ENCODE measurements around the gene DCXR.

The DCXR gene

DNA sequence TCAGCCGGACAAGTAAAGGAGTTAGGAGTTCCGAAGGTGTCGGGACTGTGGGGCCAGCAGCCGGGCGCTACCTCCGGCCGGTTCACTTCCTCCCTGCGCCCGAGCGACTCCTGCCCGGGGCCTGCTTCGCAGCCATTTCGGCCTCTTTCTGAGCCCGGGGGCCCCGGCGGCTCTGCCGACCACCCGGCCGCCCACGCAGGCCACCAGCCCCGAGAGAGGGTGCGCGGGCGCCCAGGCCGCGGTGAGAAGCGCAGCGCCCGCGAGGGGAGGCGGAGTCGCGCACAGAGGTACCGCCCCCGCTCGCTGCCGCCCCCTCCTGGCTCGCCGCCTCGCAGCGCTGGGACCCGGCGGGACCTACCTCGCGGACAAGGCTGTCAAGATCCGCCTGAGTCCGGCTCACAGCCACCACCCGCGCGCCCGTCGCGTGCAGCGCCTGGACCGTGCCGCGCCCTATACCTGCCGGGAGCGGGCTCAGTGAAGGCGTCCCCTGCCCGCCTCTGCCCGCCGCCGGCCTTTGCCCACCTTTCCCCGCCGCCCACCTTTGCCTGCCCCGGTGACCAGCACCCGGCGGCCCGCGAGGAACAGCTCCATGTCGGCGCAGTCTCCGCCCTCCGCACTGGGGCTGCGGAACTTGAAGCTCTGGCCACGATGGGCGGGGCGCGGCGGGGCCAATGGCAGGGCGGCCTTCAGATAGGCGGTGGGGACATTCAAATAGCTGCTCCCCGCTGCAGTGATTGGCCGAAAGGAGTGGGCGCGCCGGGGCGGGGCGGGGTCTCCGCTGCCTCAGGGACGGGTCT lies at the start of gene DCXR:
DCXR (minus strand) TSS at position 606 of the 797 bp plus-strand sequence; CDS start at position 591, 15 bp downstream.
- DNase-seq (ENCODE audit: low read depth in 2 of 2), result peak; percentile 80 to 92

DNA sequence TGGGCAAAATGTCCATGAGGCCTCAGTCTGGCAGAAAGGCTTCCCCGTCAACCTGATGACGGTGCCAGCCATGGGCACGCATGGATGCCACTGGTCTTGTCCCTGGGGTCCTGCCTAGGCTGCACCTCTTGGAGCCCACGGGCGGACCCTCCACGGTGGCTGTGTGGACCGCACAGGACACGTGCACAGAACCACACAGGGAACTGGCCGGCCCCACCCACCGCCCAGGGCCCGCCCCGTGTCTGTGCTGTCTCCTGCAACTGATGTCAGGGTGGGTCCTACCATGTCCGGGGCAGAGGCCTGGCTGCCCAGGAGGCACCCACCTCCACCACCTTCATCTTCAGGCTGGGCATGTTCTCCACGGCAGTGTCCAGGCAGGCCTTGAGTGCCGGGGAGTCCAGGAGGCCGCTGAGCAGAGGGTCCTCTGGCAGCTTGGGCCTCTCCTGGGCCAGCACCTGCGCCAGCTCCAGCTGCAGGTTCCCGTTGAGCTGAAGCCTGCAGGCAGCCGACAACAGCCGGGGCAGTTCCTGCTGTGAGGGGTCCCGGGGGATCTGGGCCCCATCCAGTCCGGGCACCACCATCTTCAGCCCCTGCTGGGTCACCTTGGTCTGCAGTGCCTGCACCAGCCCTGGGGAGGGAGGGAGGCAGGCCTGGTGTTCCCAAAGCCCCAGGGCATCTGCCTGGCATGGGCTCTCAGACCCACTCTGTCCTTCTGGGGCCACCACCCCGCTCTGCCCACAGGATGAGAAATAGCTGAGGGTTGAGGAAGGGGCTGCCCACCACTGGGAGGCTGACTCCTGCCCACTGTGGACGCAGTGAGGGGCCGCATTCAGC lies 48.7 kb upstream of the DCXR start:
- DNase-seq (ENCODE audit: low read depth in 2 of 2), result no peak

DNA sequence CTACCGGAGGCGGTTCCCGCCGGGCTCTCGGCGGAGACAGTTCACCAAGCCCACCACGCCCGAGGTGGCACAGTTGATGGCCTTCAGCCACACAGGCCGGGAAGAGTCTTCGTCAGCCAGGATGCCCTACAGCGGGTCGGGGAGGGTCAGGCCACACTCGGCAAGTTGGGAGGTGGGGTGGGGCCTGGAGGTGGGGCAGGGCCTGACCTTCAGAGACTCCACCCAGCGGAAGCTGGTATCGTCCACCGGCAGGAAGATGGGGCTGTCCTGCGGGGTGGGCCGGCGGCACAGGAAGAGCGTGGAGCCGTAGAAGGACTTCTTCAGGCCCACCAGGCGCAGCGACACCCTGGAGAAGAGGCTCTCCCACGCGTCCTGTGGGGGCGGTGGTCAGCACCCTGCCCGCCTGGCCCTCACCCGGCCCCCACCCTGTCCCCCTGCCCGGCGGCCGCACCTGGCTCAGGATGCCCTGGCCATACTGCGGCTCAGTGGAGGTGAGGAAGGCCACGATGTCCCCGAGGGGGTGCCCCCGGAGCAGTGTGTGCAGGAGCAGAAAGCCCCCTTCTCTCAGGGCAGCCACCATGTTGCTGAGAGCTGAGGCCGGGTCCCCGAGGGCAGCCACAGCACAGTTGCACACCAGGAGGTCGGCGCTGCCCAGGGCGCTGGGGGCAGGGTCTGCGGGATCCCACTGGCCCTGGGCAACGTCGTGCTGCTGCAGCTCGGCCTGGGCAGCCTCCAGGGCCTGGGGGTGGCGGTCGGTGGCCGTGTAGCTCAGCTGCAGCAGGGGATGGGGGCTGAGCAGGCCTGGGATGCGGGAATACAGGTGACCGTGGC lies 47.7 kb upstream of the DCXR start:
- DNase-seq (ENCODE audit: low read depth in 2 of 2), result no peak

DNA sequence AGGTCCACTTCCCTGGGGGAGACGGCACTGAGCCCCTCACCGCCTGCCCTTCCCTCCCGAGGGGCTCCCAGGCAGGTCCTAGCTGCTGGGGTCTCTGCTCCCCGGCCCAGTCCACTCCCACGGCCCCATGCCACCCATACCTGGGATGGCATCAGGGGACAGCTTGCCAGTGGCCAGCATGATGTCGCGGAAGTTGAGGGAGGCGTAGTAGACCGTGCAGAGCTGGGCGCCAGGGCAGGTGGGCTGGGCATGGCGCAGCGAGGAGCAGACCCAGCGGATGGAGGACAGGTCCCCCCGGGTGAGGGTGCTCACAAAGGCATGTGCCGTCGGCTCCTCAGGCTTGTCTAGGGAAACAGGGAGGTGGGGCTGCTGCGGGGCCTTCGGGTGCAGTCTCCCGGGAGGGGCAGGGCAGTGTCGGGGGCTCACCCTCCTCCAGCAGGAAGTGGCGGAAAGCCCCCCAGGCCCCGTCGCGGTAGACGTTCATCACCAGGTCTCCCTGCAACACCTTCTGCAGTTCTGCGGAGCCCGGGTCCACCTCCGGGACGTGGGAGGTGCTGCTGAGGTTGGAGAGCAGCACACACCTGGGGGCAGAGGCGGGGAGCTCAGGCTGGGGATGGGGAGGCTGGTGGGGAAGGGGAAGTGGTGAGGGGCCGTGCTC lies 47.0 kb upstream of the DCXR start:
- DNase-seq (ENCODE audit: low read depth in 2 of 2), result no peak

DNA sequence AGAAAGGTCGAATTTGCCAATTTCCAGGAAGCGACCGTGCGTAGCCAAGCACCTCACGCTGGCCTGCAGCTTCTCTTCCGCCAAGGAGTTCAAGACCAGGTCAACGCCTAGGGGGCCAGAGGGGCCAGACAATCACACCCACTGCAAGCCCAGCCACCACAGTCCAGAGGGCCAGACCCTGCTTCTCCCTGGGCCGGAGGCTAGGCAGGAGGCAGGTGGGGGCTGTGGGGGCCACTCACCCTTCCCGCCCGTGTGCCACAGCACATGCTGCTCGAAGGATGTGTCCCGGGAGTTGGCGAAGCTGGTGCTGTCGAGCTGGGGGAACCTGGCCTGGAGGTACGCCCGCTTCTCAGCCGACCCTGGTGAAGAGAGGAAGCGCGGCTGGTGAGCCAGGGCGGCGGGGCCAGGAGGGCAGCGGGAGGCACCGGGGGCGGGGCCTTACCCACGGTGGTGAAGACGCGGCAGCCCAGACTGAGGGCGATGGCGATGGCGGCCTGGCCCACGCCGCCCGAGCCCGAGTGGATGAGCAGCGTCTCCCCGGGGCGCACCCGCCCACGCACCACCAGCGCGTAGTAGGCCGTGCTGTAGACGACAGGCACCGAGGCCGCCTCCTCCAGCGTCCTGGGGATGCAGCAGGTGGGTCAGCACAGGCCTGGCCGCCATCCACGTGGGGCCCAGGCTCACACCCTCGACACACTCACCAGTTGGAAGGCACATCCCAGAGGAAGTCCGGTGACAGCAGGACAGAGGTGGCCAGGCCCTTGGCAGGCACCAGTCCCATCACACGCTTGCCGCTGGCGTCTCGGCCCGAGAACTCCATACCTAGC lies 46.2 kb upstream of the DCXR start:
- no peak for DNase-seq (ENCODE audit: low read depth in 2 of 2)

DNA sequence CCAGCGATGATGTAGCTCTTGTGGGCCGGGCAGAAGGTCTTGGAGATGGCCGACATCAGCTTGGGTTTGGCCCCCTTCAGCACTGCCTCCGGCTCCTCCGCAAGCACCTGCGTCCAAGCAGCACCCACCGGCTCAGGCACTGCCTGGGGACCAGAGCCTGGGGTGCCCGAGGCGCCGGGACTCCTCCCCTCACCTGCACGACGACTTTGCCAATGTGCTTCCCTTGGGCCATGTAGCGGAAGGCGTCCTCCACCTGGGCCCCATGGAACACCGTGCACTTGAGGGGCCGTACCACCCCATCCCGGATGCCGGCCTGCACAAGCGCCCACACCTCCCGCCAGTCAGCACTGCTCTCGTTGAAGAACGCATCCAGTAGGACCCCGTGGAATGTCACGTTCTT lies 45.5 kb upstream of the DCXR start:
- no peak for DNase-seq (ENCODE audit: low read depth in 2 of 2)

DNA sequence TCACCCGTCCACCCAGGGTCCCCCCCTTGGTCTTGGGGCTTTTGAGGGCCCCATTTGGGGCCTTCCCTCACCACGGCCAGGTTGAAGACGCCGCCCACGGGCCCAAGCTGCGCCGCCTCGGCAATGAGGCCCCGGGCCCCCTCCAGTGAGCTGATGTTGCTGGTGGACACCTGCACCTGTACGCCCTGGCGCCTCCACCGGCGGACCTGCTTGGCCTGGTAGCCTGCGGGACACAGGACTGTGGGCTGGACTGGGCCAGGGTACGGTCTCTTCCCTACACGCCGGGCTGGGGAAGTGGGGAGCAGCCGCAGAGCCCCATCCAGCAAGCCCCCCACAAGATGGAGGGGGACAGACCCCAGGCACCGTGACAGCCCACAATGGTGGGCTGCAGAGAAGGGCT lies 45.0 kb upstream of the DCXR start:
- no peak for DNase-seq (ENCODE audit: low read depth in 2 of 2)

DNA sequence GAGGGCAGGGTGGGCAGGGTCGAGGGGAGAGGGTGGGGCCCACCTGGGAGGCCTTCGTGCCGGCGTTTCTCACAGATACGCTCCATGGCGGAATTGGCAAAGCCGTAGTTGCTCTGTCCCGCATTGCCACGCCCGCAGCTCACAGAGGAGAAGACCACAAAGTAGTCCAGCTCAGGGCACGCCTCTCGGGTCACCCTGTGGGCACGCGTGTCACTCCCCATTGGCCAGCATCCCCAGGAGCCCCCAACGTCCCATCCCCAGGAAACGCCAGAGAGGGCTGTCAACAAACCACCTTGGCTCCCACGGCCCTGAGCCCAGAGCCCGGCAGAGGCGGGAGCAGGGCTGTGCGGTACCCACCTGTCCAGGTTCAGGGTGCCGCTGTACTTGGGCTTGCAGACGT lies 44.5 kb upstream of the DCXR start:
- DNase-seq (ENCODE audit: low read depth in 2 of 2), result no peak

DNA sequence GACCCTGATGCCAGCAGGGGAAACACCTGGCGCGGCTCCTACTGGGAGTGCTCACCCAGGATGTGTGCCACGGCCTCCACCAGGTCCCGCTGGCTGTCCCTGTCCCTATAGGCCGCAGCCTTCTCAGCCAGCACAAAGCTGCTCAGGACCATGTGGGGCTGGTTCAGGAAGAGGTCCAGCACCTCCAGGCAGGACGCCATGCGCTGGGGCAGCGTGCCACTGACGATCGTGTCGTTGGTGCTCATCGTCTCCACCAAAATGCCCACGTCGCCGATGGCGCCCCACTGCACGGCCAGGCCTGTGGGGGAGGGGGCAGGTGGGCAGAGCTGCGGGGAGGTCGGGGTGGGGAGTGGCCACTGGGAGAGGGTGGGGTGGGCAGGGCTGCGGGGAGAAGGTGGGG lies 44.0 kb upstream of the DCXR start:
- no peak for DNase-seq (ENCODE audit: low read depth in 2 of 2)

DNA sequence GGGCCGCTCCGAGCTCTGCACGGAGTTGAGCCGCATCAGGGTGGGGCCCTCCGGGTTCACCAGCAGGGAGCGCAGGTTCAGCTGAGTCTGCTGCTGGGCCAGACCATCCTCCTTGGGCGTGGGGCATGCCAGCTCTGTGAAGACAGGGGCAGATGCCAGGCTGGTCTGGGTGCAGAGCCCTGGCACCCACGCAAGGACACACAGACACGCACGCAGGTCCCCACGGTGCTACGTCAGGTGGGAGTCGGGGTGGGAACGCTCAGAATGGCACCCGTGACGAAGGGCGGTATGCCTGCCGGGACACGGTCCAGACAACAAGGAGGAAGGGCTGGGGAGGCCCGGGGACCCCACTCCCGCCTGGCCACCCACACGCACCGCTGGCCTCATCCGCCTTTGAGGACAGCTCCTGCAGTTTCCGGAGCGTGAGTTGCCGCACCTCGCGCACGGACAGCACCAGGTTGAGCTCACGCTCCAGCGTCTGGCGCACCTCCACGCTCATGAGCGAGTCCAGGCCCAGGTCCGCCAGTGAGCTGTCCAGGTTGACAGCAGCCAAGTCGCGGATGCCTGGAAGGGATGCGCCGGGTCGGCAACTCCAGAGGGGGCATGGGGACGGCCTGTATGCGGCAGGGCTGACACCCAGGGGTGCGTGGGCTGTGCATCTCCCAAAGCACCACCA lies 43.4 kb upstream of the DCXR start:
- no peak for DNase-seq (ENCODE audit: low read depth in 2 of 2)

DNA sequence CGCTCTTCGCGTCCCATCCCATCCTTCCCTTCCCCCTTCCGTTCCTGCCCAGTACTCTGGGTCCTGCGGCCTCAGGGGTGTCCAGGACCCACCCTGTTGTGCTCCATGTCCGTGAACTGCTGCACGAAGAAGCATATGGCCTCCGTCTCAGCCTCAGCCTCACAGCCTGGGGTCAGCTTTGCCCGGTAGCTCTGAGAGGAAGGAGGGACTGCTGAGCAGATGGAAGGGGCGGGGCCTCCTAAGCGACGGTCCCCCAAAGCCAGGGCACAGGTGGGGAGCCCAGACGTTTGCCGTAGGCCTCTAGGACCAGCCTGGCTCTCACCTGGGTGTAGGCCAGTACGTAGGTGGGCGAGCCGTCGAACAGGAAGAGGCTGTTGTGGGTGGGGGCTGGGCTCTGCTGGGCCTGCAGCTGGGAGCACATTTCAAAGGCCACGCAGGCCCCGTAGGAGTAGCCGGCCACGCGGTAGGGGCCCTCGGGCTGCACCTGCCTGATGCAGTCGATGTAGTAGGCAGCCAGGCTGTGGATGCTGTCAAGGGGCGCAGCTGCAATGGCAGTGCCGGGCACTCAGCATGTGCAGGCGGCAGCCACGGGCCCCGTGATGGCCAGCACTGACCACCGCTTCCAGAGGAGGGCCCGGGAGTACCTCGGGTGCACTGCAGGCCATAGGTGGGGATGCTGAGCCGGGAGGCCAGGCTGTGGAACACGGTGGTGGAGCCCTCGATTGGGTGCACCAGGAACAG lies 42.7 kb upstream of the DCXR start:
- no peak for DNase-seq (ENCODE audit: low read depth in 2 of 2)

DNA sequence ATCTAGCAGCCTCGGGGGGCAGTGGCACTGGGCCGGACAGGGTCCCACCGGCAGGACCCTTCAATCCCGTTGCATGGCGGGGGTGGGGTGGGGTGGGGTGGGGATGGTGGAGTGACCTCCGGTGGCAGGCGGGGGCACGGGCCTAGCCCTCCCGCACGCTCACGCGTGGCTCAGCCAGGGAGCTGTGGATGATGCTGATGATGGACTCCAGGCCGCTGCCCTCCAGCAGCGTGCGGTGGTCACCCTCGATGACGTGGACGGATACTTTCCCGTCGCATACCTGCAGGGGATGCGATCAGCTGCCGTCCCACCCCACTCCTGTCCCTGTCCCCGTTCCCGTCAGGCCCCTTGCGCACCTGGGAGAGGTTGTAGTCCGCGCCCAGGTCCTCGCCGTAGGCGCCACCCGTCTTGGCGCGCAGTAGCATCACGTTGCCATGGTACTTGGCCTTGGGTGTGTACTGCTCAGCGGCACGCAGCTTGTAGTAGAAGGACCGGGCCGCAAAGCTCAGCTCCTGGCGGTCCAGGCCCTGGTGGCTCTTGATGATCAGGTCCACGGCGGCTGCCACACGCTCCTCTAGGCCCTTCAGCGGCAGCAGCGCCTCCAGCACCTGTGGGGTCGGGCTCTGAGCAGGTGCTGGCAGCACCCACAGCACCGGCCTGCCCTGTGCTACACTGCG lies 41.6 kb upstream of the DCXR start:
- DNase-seq (ENCODE audit: low read depth in 2 of 2), result no peak

DNA sequence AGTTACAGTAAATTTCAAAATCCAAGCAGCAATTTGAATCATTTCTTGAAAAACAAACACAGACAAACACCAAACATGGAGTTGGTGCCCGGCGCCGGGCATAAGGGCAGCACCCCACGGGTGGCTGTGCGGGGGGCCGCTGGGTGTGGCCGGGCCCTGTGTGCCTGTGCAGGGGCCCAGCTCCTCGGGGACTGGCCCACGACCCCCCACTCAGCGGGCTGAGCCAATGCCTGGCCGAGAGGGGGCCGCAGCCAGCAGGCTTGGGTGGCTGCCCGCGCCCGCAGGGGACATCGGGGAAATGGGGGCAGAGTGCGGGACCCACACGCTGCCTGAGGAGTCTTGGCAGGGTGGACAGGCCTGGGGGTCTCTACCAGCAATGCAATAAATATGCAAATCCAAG lies 40.9 kb upstream of the DCXR start:
- no peak for DNase-seq (ENCODE audit: low read depth in 2 of 2)

DNA sequence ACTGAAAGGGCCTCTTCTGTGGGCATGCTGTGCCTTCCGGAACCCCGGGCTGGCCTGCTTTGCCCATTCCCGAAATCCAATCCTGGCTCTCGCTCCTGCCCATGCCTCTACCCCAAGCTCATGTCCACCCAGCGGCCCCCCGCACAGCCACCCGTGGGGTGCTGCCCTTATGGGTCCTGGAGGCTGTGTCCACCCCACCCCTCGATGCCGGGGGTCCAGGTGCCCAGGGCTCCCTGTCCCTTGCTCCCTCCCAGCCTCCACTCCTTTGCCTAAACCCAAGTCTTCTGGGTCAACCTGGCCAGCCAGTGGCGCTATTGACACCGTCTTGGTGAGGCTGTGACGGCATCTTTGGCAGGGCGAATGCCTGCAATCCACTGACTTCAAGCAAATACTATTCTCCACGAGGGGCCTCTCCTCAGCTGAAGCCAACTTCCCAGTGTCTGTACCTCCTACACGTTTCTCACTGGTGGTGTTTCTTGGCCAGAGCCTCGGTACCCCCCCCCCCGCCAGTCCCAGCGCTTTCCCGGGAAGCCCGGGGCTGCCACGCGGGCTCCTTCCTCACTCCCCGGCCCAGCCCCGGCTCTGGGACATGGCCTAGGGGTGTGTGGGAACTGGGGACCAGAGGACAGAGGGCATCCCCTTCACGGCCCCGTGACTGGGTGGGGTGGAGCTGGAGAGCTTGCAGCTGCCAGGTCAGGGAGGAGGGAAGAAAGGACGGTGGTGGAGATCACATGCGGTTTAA lies 40.3 kb upstream of the DCXR start:
- no peak for DNase-seq (ENCODE audit: low read depth in 2 of 2)

DNA sequence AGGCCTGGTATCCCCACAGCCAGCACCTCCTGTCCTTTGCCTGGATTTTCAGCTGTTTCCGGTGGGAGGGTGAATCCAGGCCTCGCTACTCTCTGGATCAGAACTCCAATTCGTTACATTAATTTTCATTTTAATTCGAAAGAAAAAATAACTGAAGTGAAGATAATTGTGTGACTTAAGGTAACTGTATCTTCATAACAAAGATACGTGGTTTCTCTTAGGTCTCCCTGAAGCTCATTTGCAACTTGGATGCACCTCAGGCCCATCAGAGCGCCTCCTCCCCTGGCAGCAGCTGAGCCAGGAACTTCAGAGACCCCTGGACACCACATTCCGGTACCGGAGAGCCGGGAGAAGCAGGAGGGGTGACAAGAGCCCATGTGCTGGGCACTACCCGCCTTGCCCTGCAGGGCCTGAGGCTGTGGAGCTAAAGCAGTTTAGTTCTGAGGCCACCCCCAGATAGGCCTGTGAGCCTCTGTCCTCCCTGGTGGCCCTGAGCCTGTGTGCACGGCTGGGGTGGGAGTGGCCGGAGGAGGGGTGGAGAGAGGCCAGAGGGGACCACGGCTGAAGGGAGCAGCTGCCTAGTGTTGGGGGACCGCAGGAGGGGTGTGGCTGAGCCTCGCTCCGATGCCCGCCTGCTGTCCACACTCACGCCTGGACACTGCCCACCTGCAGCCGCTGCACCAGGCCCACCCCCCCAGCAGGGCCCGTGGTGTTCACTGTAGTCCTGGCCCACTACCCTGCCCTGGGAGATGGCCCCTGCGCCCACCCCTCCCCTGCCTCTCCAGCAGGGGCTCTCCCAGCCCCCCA lies 39.5 kb upstream of the DCXR start:
- no peak for DNase-seq (ENCODE audit: low read depth in 2 of 2)

DNA sequence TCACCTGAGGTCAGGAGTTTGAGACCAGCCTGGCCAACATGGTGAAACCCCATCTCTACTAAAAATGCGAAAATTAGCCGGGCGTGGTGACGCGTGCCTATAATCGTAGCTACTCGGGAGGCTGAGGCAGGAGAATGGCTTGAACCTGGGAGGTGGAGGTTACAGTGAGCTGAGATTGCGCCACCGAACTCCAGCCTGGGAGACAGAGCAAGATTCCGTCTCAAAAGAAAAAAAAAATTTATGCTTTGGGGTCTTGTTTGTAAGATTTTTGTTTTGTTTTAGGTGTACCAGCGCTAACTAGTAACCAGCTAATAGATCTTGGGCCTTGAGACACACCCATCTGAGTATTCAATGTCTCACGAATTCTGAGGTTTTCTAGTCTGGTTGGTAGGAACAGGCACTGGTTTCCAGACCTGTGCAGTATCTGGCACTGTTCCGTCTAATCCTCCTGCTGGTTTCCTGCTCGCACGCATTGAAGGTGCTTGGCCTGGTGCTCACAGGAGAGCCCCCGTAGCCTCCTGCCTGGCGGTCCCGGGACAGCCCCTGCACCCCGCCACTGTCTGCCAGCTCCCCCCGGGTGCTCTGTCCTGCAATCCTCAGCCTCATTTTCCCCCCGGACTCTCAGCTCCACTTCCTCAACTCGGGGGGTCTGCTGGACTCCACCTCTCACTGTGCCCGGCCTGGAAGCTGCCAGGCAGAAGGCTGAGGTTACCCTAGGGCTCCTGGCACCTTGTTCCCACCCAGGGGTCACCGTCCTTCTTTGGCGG lies 38.7 kb upstream of the DCXR start:
- no peak for DNase-seq (ENCODE audit: low read depth in 2 of 2)

DNA sequence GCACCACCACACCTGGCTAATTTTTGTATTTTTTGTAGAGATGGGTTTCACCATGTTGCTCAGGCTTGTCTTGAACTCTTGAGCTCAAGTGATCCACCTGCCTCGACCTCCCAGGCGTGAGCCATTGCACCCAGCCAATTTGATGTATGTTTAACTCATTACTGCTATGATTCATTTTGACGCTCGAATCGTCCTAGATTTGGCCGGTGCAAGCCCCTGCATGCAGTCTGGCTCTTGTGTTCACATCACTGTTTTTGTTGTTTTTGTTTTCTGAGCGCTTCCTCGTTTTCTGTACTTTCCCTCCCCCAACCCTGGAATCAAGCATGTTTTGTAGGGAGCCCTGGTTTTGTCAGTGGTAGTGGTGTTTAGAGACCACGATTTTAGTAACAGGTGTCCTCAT lies 35.9 kb upstream of the DCXR start:
- no peak for DNase-seq (ENCODE audit: low read depth in 2 of 2)
